GM18951 (cell line): ENCODE data around the gene GPR52.

Experiments used
- POLR2A ChIP-seq: IDR thresholded peaks from 4 replicates; pipeline ENCODE4 v1.6.1; 2011; ENCODE audit warnings: mild to moderate bottlenecking; ENCODE audit not compliant: insufficient read length, insufficient read depth; ENCODE audit errors: extremely low read depth
- in situ Hi-C: fragments of 300-500 bp; cut with MboI; formaldehyde crosslinking; loops from one replicate; pipeline ENCODE4 v1.12.0; 2022; ENCODE audit warnings: low sequenced_read_pairs, mixed read lengths, inconsistent platforms; ENCODE audit not compliant: unreplicated experiment

GPR52 gene

GRCh38 chr1:174428033-174428432 lies 19.7 kb upstream of the GPR52 start:
- in situ Hi-C loops = no loop called here
- TF ChIP-seq POLR2A = no peak

GRCh38 chr1:174428739-174429138 lies 19.0 kb upstream of the GPR52 start:
- no peak for TF ChIP-seq POLR2A

GRCh38 chr1:174433451-174433850 lies 14.3 kb upstream of the GPR52 start:
- in situ Hi-C loops = no loop called here

More at GRCh38 chr1:174428739-174429138, 19.0 kb upstream of the GPR52 start:
- in situ Hi-C loops = no loop called here

GRCh38 chr1:174445351-174445750 lies 2.4 kb upstream of the GPR52 start:
- no peak for TF ChIP-seq POLR2A
- in situ Hi-C loops = no loop called here

More at GRCh38 chr1:174433451-174433850, 14.3 kb upstream of the GPR52 start:
- TF ChIP-seq POLR2A = no peak

- TF ChIP-seq POLR2A = no peak
- in situ Hi-C loops = no loop called here
Observed at GRCh38 chr1:174445817-174446216, 1.9 kb upstream of the GPR52 start.

- in situ Hi-C loops = no loop called here
- no peak for TF ChIP-seq POLR2A
Observed at GRCh38 chr1:174448531-174448883, 743 bp downstream of the GPR52 start.

GRCh38 chr1:174448974-174449373 lies 1.2 kb downstream of the GPR52 start:
- TF ChIP-seq POLR2A = no peak
- in situ Hi-C loops = no loop called here

- no peak for TF ChIP-seq POLR2A
- in situ Hi-C loops = no loop called here
Observed at GRCh38 chr1:174451408-174451807, 3.6 kb downstream of the GPR52 start.

- no peak for TF ChIP-seq POLR2A
- in situ Hi-C loops = no loop called here
Observed at GRCh38 chr1:174465855-174466254, 18.1 kb downstream of the GPR52 start.

GRCh38 chr1:174466607-174467006 lies 18.8 kb downstream of the GPR52 start:
- in situ Hi-C loops = no loop called here
- no peak for TF ChIP-seq POLR2A

GRCh38 chr1:174469052-174469451 lies 21.3 kb downstream of the GPR52 start:
- no peak for TF ChIP-seq POLR2A
- in situ Hi-C loops = no loop called here

GRCh38 chr1:174469687-174470086 lies 21.9 kb downstream of the GPR52 start:
- TF ChIP-seq POLR2A = no peak
- in situ Hi-C loops = no loop called here

GRCh38 chr1:174479281-174479680 lies 31.5 kb downstream of the GPR52 start:
- in situ Hi-C loops = no loop called here
- TF ChIP-seq POLR2A = no peak

GRCh38 chr1:174480324-174480723 lies 32.6 kb downstream of the GPR52 start:
- in situ Hi-C loops = no loop called here
- no peak for TF ChIP-seq POLR2A

- in situ Hi-C loops = no loop called here
- no peak for TF ChIP-seq POLR2A
Observed at GRCh38 chr1:174491606-174492005, 43.8 kb downstream of the GPR52 start.

GRCh38 chr1:174497478-174497877 lies 49.7 kb downstream of the GPR52 start:
- in situ Hi-C loops = no loop called here
- TF ChIP-seq POLR2A = no peak
